ENCODE results near the gene DLG2. TPM values are rescaled to one million over a fixed set of nuclear protein-coding genes. Genes with fewer than 3 reads are reported as not detected.

The DLG2 gene
- total RNA-seq, 4 donors from 2014 or later: 11.0 to 34.2 (median 19.8) TPM

- WGBS, 2 donors (ENCODE audit: low coverage in 1 of 2): 67 to 81% methylated on average over 2 of the region's 2 CpGs
- Histone ChIP-seq H3K9me3 (no peaks in the 10 kb centered on the region), H3K27ac (no peak overlapping the region), H3K27me3 (no peaks in the 10 kb centered on the region), H3K4me3 (no peak overlapping the region), H3K4me1 (no peaks in the 10 kb centered on the region), H3K36me3 (no peaks in the 10 kb centered on the region)
- ATAC-seq: no peak
- TF ChIP-seq CTCF (IDR thresholded peaks at IDR 0.05) (no peak), POLR2AphosphoS5 (IDR thresholded peaks at IDR 0.05) (no peak), EP300 (IDR thresholded peaks at IDR 0.05) (no peak), POLR2A (IDR thresholded peaks at IDR 0.05) (no peak)
Measured at GRCh38 chr11:84681456-84681855, 945.7 kb downstream of the DLG2 start.

GRCh38 chr11:84675396-84676025 lies 951.6 kb downstream of the DLG2 start:
- no peak for TF ChIP-seq POLR2A (IDR thresholded peaks at IDR 0.05)
- no peak for TF ChIP-seq EP300 (IDR thresholded peaks at IDR 0.05)
- no peak overlapping the region for H3K4me3 ChIP-seq
- H3K9me3 ChIP-seq: no peaks in the 10 kb centered on the region
- WGBS, 2 donors (ENCODE audit: low coverage in 1 of 2): 74 to 91% methylated on average over 5 of the region's 5 CpGs
- no peak for ATAC-seq
- peaks cover 0 to 4% (median 0%) of the 10 kb centered on the region in 3 donors for H3K4me1 ChIP-seq
- H3K27me3 ChIP-seq: no peaks in the 10 kb centered on the region
- H3K36me3 ChIP-seq: no peaks in the 10 kb centered on the region
- no peak overlapping the region for H3K27ac ChIP-seq

GRCh38 chr11:84673753-84674152 lies 953.4 kb downstream of the DLG2 start:
- H3K27me3 ChIP-seq: no peaks in the 10 kb centered on the region
- no peak for ATAC-seq
- no peaks in the 10 kb centered on the region for H3K9me3 ChIP-seq
- peaks cover 0 to 4% (median 0%) of the 10 kb centered on the region in 3 donors for H3K4me1 ChIP-seq
- no peak overlapping the region for H3K27ac ChIP-seq
- no peak overlapping the region for H3K4me3 ChIP-seq
- no peaks in the 10 kb centered on the region for H3K36me3 ChIP-seq
- TF ChIP-seq POLR2A (IDR thresholded peaks at IDR 0.05) (no peak), EP300 (IDR thresholded peaks at IDR 0.05) (no peak), CTCF (IDR thresholded peaks at IDR 0.05) (no peak), POLR2AphosphoS5 (IDR thresholded peaks at IDR 0.05) (no peak)

- Histone ChIP-seq H3K4me1 (peaks cover 0 to 4% (median 0%) of the 10 kb centered on the region in 3 donors), H3K36me3 (no peaks in the 10 kb centered on the region), H3K4me3 (no peak overlapping the region), H3K27me3 (no peaks in the 10 kb centered on the region), H3K27ac (no peak overlapping the region), H3K9me3 (no peaks in the 10 kb centered on the region)
- no peak for ATAC-seq
- TF ChIP-seq POLR2A (IDR thresholded peaks at IDR 0.05) (no peak), EP300 (IDR thresholded peaks at IDR 0.05) (no peak), CTCF (IDR thresholded peaks at IDR 0.05) (no peak), POLR2AphosphoS5 (IDR thresholded peaks at IDR 0.05) (no peak)
- WGBS, 2 donors (ENCODE audit: low coverage in 1 of 2): 42 to 81% methylated on average over 2 to 4 of the region's 4 CpGs
Measured at GRCh38 chr11:84671325-84671999, 955.7 kb downstream of the DLG2 start.

- no peak overlapping the region for H3K27ac ChIP-seq
- H3K4me1 ChIP-seq: no peaks in the 10 kb centered on the region
- no peaks in the 10 kb centered on the region for H3K27me3 ChIP-seq
- H3K9me3 ChIP-seq: no peaks in the 10 kb centered on the region
- no peak for ATAC-seq
- H3K36me3 ChIP-seq: no peaks in the 10 kb centered on the region
- TF ChIP-seq POLR2A (IDR thresholded peaks at IDR 0.05): no peak
- no peak for TF ChIP-seq CTCF (IDR thresholded peaks at IDR 0.05)
- no peak for TF ChIP-seq POLR2AphosphoS5 (IDR thresholded peaks at IDR 0.05)
- 52 to 67% methylated on average over 3 of the region's 3 CpGs for WGBS, 2 donors (ENCODE audit: low coverage in 1 of 2)
- no peak overlapping the region for H3K4me3 ChIP-seq
Measured at GRCh38 chr11:84663731-84664130, 963.4 kb downstream of the DLG2 start.
